Stimulated activated CD8-positive, alpha-beta memory T cell treated with anti-CD3 and anti-CD28 coated beads, Interleukin-12 subunit alpha, Interleukin-12 subunit beta, amount 100 ng/mL, for 4 hours (primary cell): ENCODE data around the gene DDX47.
"Not testable (repeated sequence)": the region's sequence is repeated elsewhere in the genome, so short reads cannot be mapped to it uniquely, and the experiment has no call there.

ENCODE experiments used
- DNase-seq: peaks from one replicate; pipeline ENCODE4 v3.0.0-alpha.2; 2020; ENCODE audit warnings: low read depth

Gene DDX47

DNA sequence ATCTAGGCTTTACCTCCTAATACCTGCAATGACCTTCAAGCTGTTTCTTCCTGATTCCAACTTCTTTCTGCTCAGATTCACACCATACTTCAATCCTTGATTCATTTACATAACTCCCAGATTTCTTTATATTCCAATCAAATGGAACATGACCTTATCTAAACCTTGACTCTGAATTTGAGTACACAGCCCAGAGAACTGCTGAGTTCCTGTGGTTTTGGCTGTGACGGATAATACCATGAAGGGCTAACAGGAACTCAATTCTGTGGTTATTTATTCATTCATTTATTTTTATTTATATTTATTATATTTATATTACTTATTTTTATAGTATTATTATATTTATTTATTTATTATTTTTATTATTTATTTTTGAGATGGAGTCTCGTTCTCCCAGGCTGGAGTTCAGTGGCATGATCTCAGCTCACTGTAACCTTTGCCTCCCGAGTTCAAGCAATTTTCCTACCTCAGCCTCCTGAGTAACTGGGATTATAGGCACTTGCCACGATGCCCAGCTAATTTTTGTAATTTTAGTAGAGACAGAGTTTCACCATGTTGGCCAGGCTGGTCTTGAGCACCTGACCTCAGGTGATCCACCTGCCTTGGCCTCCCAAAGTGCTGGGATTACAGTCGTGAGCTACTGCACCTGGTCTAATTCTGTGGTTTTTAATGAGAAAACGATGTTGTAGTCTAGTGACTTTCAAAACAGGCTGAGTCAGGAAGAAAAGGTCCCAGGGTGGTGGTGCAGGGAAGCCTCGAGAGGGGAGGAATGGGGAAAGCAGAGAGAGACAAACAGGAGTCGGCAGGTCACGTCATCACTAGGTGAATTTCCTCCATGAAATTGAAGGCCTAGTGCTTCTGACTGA is 16.0 kb upstream of the DDX47 start:
- no peak for DNase-seq

DNA sequence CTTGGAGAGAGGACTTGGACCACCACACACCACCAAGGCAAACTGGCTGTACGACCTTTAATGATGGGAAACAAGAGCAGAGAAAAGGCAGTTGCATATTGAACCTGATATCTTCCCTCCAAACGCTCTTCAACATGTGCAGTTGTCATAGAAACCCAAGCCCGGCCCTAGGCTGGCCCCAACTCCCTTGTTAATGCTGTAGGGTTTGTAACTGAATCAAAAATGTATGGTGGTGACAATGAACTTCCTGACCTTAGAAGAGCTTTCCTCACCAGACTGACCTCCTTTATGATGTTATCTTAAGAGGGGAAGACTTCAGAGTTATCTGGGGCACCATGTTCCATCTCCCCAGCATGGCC is 15.4 kb upstream of the DDX47 start:
- no peak for DNase-seq

DNA sequence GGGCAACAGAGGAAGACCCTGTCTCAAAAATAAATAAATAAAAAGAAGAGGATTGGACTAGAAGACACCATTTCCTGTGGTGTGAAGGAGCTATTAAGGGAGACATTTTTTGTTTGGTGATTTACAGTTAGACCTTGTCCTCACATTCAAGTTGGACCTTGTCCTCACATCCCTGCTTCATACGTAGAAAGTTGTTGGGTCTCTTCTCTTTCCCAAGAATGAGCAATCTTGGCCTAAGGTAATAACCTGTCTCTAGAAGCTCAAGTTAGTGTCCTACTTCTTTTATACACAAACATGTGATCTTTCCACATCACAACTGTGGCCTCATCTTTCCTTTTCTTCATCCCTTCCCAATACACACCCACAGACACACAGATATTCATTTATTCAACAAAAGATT is 14.7 kb upstream of the DDX47 start:
- DNase-seq, result no peak

DNA sequence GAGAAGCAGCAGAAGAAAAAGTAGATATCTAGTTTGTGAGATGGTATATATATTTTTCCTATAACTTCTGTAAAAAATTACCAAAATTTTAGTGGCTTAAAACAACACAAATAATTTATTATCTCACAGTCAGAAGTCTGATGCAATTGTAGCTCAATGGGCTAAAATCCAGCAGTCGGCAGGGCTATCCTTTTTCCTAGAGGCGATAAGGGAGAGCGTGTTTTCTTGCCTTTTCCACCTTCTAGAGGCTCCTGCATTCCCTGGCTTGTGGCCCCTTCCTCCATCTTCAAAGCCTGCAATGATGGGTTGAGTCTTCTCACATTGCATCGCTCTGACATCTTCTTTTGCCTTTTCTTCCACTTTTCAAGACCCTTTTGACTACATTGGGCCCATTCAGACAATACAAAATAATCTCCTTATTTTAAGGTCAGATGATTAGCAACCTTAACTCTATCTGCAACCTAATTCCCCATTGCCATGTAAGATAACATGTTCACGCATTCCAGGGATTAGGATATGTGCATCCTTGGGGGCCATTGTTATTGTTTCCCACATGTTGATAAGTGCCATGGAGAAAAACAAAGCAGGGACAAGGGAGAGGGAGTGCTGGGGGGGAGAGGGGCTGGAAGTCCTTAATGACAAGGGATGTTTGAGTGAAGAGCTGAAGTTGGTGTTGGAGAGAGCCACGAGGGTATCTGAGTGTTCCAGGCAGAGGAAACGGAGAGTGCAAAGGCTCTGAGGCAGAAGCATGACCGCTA is 13.8 kb upstream of the DDX47 start:
- no peak for DNase-seq

DNA sequence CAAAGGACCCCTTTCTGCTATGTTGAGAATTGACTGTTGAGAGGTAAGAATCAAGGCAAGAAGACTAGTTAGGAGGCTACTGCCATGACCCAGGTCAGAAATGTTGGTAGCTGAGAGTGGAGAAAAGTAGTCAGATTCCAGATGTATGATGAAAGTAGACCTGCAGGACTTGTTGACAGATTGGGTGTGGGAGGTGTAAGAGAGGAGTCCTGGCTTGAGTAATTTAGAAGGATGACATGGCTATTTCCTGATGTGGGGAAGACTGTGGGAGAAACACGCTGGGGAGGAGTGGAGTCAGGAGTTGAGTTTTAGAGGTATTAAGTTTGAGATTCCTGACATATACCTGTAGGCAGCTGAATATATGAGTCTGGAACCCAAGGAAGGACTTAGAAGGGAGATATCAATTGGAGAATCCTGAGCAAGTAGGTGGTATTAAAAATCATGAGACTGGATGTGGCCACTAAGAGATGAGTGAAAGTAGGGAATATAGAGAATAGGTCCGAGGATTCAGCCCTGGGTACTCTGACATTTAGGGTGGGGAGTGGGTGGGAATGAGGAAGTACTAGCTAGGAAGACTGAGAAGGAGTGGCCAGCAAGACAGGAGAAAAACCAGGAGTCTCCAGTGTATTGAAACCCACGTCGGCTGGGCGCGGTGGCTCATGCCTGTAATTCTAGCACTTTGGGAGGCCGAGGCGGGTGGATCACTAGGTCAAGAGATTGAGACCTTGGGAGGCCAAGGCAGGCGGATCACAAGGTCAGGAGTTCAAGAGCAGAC is 12.6 kb upstream of the DDX47 start:
- DNase-seq, result no peak

DNA sequence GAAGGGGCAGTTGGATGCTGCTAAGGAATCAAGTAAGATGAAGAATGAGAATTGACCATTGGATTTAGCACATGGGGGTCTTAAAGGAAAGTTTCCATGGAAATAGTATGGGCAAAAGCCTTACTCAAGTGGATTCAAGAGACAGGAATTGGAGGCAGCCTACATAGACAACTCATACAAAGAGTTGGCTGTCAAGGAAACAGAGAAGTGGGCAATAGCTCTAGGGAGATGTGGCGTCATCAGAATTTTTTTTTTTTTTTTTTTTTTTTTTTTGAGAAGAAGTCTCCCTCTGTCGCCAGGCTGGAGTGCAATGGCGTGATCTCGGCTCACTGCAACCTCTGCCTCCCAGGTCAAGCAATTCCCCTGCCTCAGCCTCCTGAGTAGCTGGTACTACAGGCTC is 11.5 kb upstream of the DDX47 start:
- not testable (repeated sequence) for DNase-seq

DNA sequence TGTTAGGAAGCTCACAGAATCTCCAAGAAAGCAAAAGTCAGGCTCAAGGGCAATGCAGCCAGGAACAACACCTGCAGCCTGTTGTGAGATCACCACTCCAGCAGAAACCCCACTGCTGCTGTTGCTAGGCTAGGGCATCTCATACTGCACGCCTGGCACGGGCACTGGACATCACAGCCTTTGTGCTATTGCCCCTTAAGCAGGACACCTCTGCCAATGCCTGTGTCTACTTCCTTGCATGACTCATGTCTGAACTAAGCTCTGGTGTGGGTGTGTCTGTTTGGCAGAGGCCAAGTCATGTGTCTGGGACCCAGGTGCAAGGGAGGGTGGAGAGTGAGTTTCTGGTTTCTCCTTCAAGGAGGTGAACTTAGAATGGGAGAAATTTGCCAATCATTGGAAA is 10.0 kb upstream of the DDX47 start:
- no peak for DNase-seq

DNA sequence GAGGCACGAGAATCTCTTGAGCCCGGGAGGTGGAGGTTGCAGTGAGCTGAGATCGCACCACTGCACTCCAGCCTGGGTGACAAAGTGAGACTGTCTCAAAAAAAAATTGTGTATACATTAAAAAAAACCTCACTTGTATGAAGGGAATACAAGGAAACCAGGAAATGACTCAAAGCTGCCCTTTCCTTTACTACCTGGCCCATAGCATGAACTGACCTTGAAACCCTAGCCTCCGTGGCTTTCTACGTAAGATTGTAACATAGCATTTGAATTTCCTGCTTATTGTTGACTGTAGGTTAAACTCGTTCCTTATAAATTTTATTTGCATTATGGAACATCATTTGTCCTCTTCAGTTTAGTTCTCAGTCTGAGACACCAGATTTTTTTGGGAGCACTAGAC is 9.1 kb upstream of the DDX47 start:
- no peak for DNase-seq

DNA sequence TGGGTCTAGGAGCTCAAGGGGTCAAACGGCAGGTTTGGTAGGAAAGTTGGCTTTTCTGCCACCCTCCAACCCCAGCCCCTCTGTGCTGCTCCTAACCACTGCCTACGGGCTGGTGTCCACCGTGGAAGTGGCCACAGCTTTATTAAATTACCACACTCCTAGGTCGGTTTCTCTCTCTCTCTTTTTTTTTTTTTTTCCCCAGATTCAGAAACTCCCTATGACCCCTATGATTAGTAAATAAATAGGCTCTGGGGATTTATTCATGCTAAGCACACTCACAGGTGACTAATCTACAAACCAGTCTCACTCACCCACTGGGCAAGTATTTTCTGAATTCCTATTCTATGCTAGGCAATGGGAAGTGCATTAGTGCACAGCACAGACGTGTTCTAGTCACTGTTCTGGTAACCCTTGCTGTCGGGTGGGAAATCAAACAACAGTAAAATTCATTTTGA is 8.7 kb upstream of the DDX47 start:
- DNase-seq, result no peak

DNA sequence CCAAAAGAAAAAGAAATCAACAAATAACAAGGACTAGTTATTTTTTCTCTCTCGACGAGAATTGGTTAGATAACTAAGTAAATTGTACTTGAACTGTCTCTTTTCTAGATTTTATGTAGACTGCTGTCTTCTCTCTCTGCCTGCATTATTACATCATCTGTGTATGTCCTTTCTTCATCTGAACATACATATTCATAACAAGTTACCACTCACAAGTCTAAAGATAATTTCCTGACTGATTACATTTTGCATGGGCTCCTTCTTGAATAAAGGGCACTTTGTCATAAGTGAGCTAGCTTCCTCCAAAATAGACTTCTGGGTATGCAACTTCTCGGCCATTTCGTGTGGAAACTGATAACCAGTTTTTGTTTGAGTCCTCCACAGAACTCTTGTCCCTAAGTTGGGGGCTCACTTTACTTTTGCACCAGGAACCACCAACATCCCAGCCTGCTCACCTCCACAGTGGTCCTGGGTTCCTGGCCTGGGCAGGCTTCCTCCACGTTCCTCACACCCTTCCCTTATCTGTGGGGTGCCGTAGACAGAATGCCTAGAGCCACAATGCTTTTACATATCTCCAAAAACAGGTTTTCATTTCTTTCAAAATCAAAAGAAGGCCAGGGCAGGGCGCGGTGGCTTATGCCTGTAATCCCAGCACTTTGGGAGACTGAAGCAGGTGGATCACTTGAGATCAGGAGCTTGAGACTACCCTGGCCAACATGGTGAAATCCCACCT is 6.2 kb upstream of the DDX47 start:
- DNase-seq, result no peak

DNA sequence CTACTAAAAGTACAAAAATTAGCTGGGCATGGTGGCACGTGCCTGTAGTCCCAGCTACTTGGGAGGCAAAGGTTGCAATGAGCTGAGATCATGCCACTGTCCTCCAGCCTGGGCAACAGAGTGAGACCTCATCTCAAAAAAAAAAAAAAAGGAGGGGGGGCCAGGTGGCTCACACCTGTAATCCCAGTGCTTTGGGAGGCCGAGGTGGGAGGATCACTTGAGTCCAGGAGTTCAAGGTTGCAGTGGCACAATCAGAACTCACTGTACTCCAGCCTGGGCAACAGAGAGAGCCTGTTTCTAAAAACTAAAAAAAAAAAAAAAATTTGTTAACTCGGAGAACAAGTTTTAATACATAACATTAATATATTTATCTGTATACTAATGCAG is 5.6 kb upstream of the DDX47 start:
- DNase-seq, result not testable (repeated sequence)

DNA sequence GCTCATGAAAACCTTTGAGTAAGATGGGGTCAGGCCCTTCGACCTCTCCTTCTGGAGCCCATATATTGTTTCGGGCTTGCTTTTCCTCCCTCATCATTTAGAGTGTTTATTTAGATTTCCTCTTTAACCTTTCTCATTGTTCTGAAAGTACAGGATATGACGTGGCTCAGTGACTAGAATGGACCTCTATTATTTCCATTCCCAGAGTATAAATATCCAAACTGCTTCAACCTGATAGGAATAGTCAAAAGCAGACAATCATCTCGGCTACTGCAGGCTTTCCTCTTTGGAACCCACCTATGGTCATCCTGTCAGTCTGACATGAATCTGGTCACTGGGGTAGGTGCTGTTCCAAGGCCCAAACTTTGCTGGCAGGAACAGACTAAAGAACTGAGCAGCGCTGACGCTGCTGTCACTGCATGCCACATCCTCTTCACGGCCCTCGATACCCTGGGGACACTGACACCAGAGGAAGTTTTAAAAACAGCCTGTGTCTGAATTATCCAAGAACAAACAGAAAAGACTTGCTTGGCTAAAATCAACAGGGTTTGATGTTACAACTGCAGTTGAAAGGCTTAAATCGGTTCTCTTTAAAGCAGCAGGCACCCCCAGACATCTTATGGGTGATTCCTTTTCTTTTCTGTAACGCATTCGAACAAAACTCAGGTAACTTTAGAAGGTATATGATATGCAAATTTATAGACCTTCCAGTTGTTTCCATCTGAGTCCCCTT is 5.0 kb upstream of the DDX47 start:
- DNase-seq, result peak; percentile 18

DNA sequence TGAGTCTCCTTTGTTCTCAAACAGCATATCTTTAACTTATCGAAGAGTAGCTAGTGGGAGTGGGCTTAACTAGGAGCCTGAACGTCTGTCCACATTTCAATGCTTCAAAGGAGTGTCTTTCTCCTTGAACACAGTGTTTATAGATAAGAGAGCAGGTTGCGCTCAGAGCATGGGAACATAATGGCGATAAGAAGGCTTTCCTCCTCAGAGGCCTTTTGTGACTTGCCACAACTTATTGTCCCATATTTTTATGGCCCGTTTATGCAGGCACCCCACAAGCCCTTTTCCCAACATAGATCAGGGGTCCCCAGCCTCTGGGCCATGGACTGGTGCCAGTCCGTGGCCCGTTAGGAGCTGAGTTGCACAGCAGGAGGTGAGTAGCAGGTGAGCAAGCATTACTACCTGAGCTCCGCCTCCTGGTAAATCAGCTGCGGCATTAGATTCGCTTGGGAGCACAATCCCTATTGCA is 2.6 kb upstream of the DDX47 start:
- DNase-seq, result no peak

DNA sequence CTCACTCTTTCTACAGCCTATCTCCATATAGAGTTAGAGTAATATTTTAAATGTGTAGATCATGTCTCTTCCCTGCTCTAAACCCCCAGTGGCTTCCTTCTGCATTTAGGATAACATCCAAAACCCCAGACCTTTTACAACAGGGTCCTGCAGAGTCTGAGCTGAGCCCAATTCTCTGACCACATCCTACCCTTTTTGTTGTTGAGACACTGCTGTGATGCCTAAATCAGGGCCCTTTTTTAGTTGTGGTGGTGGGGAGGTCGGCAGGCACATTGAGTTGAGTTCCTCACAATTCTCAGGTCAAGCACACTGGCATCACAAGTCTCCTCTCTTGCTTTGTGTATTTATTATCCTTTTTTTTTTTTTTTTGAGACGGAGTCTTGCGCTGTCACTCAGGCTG is 1.8 kb upstream of the DDX47 start:
- DNase-seq, result no peak

DNA sequence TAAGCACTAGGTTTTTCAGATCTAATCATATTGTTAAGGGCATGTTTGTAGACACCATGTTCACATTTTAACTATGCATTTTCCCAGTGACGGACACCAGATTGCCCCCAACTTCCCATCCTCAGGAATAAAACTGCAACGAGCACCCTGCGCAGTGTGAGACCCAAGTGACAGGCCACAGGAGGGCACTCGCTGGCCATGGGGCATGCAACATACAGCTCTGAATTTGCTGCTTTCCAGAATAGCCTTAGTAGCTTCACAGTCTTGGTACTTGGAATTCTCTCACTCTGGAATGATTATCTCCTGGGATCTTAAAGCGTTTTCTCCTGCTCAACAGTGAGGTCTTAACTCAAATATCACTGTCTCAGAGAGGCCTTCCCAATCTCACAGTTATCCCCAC is 972 bp upstream of the DDX47 start:
- no peak for DNase-seq

DNA sequence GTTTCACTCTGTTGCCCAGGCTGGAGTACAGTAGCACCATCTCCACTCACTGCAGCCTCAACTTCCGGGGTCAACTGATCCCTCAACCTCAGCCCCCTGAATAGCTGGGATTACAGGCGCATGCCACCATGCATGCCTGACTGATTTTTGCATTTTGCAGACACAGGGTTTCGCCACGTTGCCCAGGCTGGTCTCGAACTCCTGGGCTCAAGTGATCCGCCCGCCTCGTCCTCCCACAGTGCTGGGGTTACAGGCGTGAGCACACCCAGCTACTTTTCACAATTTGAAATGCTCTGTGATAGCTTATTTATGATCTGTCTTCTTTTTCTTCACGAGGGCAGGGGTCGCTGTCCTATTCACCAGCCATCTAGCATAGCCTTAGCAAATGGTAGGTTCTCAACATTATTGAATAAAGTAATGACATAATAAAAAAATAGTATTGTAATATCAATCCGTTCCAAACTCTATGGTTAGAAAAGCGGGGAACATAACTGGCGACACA is 477 bp upstream of the DDX47 start:
- no peak for DNase-seq

DNA sequence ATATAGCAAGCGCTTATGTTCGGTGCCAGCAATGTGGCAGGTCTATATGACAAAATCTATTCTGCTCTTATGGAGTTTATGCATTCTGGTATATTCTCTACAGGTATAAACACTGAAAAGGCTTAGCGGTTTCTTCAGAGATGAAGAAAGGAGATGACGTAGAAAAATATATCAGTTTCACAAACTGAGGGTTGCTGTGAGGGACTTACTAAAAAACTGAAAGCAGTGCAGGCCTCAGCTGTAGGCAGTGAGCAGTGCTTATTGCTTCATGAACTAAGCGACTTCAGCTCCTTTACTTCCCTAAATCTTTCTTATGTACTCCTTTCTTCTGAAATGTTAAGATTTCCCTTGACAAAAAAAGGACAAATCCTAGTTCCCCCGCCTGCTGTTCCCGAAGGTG is 4.5 kb downstream of the DDX47 start:
- DNase-seq, result no peak

DNA sequence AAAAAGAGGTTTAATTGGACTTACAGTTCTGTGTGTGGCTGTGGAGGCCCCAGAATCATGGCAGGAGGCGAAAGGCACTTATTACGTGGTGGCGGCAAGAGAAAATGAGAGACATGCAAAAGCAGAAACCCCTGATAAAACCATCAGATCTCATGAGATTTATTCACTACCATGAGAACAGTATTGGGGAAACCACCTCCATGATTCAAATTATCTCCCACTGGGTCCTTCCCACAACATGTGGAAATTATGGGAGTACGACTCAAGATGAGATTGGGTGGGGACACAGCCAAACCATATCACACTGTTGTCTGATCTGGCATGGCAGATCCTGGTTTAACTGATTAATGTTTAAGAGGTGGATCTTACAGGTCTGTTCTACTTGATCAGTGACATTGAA is 5.6 kb downstream of the DDX47 start:
- no peak for DNase-seq

DNA sequence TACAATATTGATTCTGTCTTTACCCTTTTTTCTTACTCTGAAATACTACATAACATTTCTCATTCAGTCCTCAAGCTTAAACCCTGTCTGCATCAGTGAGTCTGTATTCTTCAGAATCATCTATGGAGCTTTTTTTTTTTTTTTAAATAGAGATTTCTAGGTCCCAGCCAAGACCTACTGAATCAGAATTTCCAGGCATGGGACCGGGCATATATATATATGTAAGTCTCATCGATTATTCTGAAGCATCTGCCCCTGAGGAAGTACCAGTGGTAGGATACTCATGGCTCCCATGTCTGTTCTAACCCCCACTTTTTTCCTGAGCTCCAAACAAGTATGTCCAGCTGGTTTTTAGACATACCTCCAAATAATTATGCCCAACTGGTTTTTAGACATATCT is 6.1 kb downstream of the DDX47 start:
- DNase-seq, result no peak

DNA sequence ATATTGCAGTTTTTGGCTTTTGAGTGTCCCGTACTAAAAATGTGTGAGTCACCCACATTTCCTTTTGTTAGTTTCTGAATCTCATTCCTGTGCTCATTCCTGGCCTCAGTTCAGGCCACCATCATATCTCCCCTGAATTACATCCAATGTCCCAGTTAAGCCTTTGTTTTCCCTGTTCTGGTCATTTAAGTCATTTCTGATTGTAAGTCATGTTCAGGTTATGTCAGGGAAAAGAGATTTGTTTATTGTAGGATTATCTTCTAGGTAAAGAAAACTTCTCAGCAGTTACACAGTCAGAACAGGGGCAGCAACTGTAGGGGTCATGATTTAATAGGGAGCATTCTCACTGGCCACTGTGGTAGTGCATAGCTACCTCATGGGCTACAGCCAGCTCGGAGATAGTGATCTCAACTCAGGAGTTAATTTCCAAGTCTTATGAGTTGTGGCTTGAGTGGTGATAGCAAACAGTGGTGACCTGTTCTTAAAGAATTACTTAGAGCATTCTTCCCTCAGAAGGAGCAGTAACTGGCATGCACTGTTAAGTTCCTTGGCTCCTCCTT is 6.7 kb downstream of the DDX47 start:
- no peak for DNase-seq

DNA sequence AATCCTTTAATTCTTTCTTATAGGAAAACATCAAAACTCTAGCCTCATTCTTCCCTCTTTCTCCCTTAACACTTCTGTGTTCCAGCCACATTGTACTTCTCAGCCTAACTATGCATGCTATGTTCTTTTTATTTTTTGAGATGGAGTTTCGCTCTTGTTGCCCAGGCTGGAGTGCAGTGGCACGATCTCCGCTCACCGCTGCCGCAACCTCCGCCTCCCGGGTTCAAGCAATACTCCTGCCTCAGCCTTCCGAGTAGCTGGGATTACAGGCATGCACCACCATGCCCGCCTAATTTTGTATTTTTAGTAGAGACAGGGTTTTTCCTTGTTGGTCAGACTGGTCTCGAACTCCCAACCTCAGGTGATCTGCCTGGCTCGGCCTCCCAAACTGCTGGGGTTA is 7.2 kb downstream of the DDX47 start:
- DNase-seq, result not testable (repeated sequence)
